Upper lobe of left lung (tissue), 6 donors: Measurements from ENCODE around the gene HOXA7. TPM values are rescaled to one million over a fixed set of nuclear protein-coding genes. Genes with fewer than 3 reads are reported as not detected.
A peak's percentile ranks its signal among the peaks of the same experiment; 100 is the strongest.

ENCODE experiments used
- ATAC-seq, 2 donors: fragments of 200-7000 bp; cut with Tn5 transposase; one replicate each; pipeline ENCODE4 v1.9.1; 2022; ENCODE audit warnings: mild to moderate bottlenecking in 2 of 2, moderate library complexity in 2 of 2; ENCODE audit not compliant: low FRiP score in 2 of 2
- DNase-seq, 2 donors: peaks; one replicate each; pipeline ENCODE4 v3.0.0-alpha.2; 2019 to 2020
- H3K27ac ChIP-seq, 4 donors: fragments of 200-600 bp; sonication (generic); one replicate each; pipeline ENCODE4 v1.5.1; 2016 to 2019
- H3K27me3 ChIP-seq, 4 donors: fragments of 200-600 bp; sonication (generic); one replicate each; pipeline ENCODE4 v1.5.1; 2017 to 2019
- H3K36me3 ChIP-seq, 4 donors: fragments of 200-600 bp; sonication (generic); one replicate each; pipeline ENCODE4 v1.5.1; 2016 to 2019
- H3K4me1 ChIP-seq, 4 donors: fragments of 200-600 bp; sonication (generic); one replicate each; pipeline ENCODE4 v1.5.1; 2018 to 2019
- H3K4me3 ChIP-seq, 4 donors: fragments of 200-600 bp; sonication (generic); one replicate each; pipeline ENCODE4 v1.5.1; 2017 to 2019; ENCODE audit warnings: mild to moderate bottlenecking in 2 of 4, moderate library complexity in 1 of 4
- H3K9me3 ChIP-seq, 4 donors: fragments of 200-600 bp; sonication (generic); one replicate each; pipeline ENCODE4 v1.5.1; 2018 to 2019
- EP300 ChIP-seq, 4 donors: sonication (generic); formaldehyde crosslinking; IDR thresholded peaks; one replicate each; pipeline ENCODE4 v1.5.1; 2017; ENCODE audit warnings: antibody characterized with exemption in 4 of 4, control low read depth in 2 of 4
- POLR2A ChIP-seq, 4 donors: fragments of 450-650 bp; IDR thresholded peaks; one replicate each; pipeline ENCODE4 v1.5.1; 2016 to 2017; ENCODE audit warnings: antibody characterized with exemption in 4 of 4, mild to moderate bottlenecking in 2 of 4
- POLR2AphosphoS5 ChIP-seq, 2 donors: sonication (generic); formaldehyde crosslinking; IDR thresholded peaks; one replicate each; pipeline ENCODE4 v1.5.1; 2017; ENCODE audit warnings: antibody characterized with exemption in 2 of 2
- WGBS, 2 donors: methylation state at CpG; one replicate each; pipeline ENCODE4 v1.1.5; 2017 to 2018; 5-methylcytosine and 5-hydroxymethylcytosine counted together
- total RNA-seq, 6 donors: library from RNA; depleted of rRNA in 4 of 6; stranded (reverse); fragments of >200 nt in 4 of 6; gene quantifications; one replicate each; pipeline versions ENCODE4 v1.1.0 to v1.2.1, GENCODE V29; 2016 to 2021
- TF ChIP-seq, protein P1 (sequence below), 6 experiments: fragments of 450-650 bp in 4 of 6; fragments of 200-600 bp in 2 of 6; sonication (generic) in 2 of 6; IDR thresholded peaks; one replicate each; pipeline ENCODE4 v1.5.1; 2016 to 2019; ENCODE audit warnings: antibody characterized with exemption in 6 of 6
- donor health status: DM: no; HTN: no; CAD: no; lungs with moderate emphysema.
- donor health status: DM: no; HTN: yes; CAD: no; lungs with severe emphysema.

Gene HOXA7
- total RNA-seq, 6 donors from 2014 or later = 0.46 to 3.3 (median 2.5) TPM; not detected in 2

DNA sequence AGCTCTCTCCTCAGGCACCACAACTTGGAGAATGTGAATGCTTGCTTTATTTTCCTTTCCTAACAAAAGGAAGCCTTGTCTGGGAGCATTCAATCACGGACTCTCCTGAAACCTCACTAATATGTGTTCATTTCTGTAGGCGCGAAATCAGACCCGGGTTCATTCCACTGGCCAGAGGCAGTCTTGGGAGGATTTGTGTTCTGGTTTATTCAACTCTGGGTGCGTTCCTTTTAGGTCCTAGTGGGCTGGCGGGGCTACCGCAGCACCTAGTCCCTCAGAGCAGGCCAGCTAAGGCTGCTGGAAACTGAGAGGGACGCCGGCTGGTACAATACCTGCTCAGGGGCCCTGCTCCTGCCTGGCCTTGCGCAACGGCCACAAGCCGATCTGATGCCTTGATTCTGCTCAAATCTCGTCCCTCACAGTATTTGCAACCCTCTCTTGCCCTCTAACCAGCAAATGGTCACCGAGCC, 33.4 kb downstream of the HOXA7 start:
- Histone ChIP-seq H3K36me3 (no peaks in the 10 kb centered on the region), H3K4me1 (peaks cover 11 to 46% (median 22%) of the 10 kb centered on the region in 4 donors), H3K9me3 (no peaks in the 10 kb centered on the region), H3K4me3 (peak overlapping the region in 3 of 4 donors; percentile 18 to 41 (median 41)), H3K27me3 (peaks cover 0 to 2% (median 0%) of the 10 kb centered on the region in 4 donors), H3K27ac (peak overlapping the region; percentile 84 to 97 (median 90))
- no peak for ATAC-seq
- WGBS, 2 donors = 30 to 39% methylated on average over 13 to 14 of the region's 14 CpGs
- no peak for DNase-seq
- TF ChIP-seq, protein P1, sequence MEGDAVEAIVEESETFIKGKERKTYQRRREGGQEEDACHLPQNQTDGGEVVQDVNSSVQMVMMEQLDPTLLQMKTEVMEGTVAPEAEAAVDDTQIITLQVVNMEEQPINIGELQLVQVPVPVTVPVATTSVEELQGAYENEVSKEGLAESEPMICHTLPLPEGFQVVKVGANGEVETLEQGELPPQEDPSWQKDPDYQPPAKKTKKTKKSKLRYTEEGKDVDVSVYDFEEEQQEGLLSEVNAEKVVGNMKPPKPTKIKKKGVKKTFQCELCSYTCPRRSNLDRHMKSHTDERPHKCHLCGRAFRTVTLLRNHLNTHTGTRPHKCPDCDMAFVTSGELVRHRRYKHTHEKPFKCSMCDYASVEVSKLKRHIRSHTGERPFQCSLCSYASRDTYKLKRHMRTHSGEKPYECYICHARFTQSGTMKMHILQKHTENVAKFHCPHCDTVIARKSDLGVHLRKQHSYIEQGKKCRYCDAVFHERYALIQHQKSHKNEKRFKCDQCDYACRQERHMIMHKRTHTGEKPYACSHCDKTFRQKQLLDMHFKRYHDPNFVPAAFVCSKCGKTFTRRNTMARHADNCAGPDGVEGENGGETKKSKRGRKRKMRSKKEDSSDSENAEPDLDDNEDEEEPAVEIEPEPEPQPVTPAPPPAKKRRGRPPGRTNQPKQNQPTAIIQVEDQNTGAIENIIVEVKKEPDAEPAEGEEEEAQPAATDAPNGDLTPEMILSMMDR (IDR thresholded peaks at IDR 0.05) = no peak
- TF ChIP-seq EP300 (IDR thresholded peaks at IDR 0.05) (no peak), POLR2A (IDR thresholded peaks at IDR 0.05) (no peak), POLR2AphosphoS5 (IDR thresholded peaks at IDR 0.05) (no peak)

DNA sequence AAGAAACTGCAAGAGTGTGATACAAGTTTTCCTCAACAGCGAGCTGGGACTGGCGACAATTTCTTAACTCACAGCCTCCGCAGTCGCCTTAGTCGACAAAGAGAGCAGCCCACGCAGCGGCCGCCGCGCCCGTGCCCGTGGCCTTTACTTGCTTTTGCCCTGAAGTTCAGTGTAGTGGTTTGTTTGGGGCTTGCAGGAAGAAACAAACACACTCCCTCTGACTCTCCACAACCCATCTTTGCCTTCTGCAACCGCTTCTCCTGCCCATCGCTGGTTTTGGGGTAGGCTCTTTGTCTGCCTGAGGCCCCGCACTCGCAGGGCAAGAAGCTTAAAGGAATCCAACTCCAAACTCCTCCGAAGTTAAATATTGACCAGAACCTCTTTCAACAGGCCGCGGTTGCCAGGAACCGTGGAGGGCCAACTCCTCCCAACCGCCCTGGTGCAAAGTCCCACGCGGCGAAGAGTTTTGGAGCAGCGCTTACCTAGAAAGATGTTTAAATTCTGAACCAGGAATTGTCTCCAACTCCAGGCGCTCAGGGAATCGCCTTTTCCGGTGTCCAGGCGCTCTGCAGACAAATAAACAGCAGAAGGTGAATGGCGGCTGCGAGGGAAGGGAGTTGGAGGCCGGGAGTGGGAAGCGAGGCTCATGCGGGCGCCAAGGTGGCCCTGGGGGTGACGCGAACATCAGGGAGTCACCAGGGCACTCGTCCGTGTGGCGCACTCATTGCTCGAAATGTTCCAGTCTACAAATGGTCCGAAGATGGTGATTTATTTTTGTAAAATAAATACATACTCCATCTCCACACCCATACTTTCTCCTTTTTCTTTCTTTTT, 34.2 kb downstream of the HOXA7 start:
- H3K27ac ChIP-seq = peak overlapping the region; percentile 84 to 97 (median 90)
- H3K9me3 ChIP-seq = no peaks in the 10 kb centered on the region
- ATAC-seq (no peak), DNase-seq (peak in 1 of 2 donors; percentile 83)
- H3K36me3 ChIP-seq = no peaks in the 10 kb centered on the region
- WGBS, 2 donors = 40 to 47% methylated on average over 36 to 42 of the region's 42 CpGs
- peak overlapping the region in 3 of 4 donors; percentile 18 to 41 (median 41) for H3K4me3 ChIP-seq
- no peak for TF ChIP-seq POLR2A (IDR thresholded peaks at IDR 0.05)
- TF ChIP-seq EP300 (IDR thresholded peaks at IDR 0.05) = no peak
- no peak for TF ChIP-seq POLR2AphosphoS5 (IDR thresholded peaks at IDR 0.05)
- TF ChIP-seq, protein P1 (IDR thresholded peaks at IDR 0.05) = no peak
- H3K27me3 ChIP-seq = peaks cover 0 to 2% (median 0%) of the 10 kb centered on the region in 4 donors
- peaks cover 11 to 42% (median 22%) of the 10 kb centered on the region in 4 donors for H3K4me1 ChIP-seq

DNA sequence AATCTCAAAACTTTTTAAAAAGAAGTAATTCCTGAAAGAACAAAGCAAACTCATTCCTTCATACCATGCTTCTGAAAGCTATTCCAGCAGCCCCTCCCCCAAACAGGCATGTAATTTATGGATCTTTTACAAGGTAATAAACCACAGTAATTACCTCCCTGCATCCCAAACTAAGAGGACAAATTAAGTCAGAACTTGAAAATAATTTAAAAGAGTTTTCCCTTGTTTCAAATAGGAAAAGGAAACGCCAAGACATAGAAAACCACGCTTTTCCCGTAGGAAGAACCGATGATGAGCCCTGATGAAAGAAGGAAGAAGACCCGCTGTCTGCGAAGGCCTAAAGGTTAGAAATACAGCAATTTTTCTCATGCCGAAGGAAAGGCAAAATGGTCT, 34.8 kb downstream of the HOXA7 start:
- TF ChIP-seq EP300 (IDR thresholded peaks at IDR 0.05) = no peak
- TF ChIP-seq POLR2A (IDR thresholded peaks at IDR 0.05) = no peak
- TF ChIP-seq POLR2AphosphoS5 (IDR thresholded peaks at IDR 0.05) = no peak
- TF ChIP-seq, protein P1 (IDR thresholded peaks at IDR 0.05) = no peak
- ATAC-seq (no peak), DNase-seq (no peak)
- H3K9me3 ChIP-seq = no peaks in the 10 kb centered on the region
- peak overlapping the region in 3 of 4 donors; percentile 18 to 41 (median 41) for H3K4me3 ChIP-seq
- H3K27ac ChIP-seq = peak overlapping the region; percentile 84 to 97 (median 90)
- H3K4me1 ChIP-seq = peaks cover 11 to 39% (median 20%) of the 10 kb centered on the region in 4 donors
- H3K27me3 ChIP-seq = peaks cover 0 to 2% (median 0%) of the 10 kb centered on the region in 4 donors
- no peaks in the 10 kb centered on the region for H3K36me3 ChIP-seq
- 26 to 39% methylated on average over 7 of the region's 7 CpGs for WGBS, 2 donors

DNA sequence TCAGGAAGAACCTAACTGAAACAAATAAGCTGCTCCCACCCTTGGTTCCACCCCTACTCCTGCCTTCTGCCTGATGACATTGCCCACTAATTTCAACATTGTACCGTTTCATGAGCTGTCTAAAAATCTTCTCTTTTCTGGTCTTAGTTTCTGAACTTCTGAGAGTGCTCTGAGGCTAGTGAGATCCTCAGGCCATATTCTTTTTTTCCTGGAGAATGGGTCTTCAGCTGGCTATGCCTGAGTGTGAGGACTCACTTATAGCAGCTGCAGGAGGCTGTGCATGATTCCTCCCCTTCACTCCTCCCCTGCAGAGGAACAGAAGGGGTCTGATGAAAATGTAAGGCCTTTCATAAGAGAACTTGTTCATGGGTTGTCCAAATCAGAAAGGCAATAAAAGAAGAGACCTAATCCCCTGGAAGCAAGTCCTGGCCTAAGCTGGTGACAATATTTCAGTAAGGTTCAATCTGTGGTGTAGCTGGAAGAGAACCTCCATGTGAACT, 37.0 kb downstream of the HOXA7 start:
- Histone ChIP-seq H3K4me1 (peaks cover 4 to 28% (median 12%) of the 10 kb centered on the region in 4 donors), H3K9me3 (no peaks in the 10 kb centered on the region), H3K27me3 (peaks cover 0 to 3% (median 1%) of the 10 kb centered on the region in 4 donors), H3K4me3 (peak overlapping the region in 1 of 4 donors; percentile 53), H3K27ac (peak overlapping the region; percentile 87 to 95 (median 90)), H3K36me3 (no peaks in the 10 kb centered on the region)
- no peak for DNase-seq
- TF ChIP-seq EP300 (IDR thresholded peaks at IDR 0.05) (no peak), POLR2A (IDR thresholded peaks at IDR 0.05) (no peak), POLR2AphosphoS5 (IDR thresholded peaks at IDR 0.05) (no peak)
- TF ChIP-seq, protein P1 (IDR thresholded peaks at IDR 0.05) = no peak
- no peak for ATAC-seq
- 15 to 22% methylated on average over 1 of the region's 1 CpG for WGBS, 2 donors
